T-helper 2 cell treated with Interferon-gamma antibody and Interleukin-4, amounts not matched to agents 100 ng/mL and 5 ng/mL, for 36 hours (primary cell): ENCODE results near the gene FRS3. TPM values are rescaled to one million over a fixed set of nuclear protein-coding genes. Genes with fewer than 3 reads are reported as not detected.

Experiments
- intact Hi-C: fragments of 100-400 bp; cut with micrococcal nuclease; formaldehyde crosslinking; loops from one replicate; pipeline ENCODE4 v1.15.1; 2023
- total RNA-seq: library from RNA; stranded (reverse); gene quantifications from 2 replicates; pipeline ENCODE4 v1.2.3, GENCODE V29; 2022

Gene FRS3
- total RNA-seq, 1 donor from 2014 or later, result 6.1 TPM

DNA sequence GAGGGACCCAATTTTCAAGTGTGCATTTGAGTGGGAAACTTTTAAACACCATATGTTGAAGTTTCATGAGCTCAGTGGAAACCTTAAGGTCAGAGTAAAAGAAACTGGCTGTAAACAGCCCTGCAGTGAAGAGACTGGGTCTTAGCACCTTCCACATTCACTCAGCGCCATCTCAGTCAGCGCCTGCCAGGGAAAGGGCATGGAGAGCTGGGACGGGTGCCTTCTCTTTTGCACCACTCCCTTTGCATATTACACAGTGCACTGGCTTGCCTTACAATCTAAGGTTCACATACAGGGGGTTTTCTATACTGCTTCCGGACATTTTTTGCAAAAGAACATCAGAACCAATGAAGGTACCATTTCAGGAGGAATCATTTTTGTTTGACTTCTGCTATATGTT is 12.3 kb upstream of the FRS3 start:
- intact Hi-C loops, result no loop called here

- intact Hi-C loops, result no loop called here
Observed at GRCh38 chr6:41791305-41791704, 11.6 kb upstream of the FRS3 start.

GRCh38 chr6:41790045-41790444 is 10.3 kb upstream of the FRS3 start:
- intact Hi-C loops, result no loop called here

DNA sequence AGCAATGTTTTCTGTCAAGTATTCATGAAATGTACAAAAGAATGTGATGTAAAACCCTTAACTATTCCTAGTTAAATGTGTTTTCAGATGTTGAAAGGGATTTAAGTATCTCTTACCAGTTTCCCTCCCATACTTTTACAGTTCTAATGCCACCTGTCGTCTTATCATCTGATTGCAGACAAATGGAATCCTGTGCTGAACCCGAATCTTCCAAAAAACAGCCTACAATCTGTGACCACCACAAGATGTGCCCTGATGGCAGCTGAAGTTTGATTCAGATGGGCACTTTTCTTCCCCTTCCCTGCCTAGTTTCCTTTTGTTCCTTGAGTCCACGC is 9.7 kb upstream of the FRS3 start:
- intact Hi-C loops, result loop anchor here (5.0 kb wide), 1 partner anchor 1383 kb away; the partner anchor contains the start of gene SRF

DNA sequence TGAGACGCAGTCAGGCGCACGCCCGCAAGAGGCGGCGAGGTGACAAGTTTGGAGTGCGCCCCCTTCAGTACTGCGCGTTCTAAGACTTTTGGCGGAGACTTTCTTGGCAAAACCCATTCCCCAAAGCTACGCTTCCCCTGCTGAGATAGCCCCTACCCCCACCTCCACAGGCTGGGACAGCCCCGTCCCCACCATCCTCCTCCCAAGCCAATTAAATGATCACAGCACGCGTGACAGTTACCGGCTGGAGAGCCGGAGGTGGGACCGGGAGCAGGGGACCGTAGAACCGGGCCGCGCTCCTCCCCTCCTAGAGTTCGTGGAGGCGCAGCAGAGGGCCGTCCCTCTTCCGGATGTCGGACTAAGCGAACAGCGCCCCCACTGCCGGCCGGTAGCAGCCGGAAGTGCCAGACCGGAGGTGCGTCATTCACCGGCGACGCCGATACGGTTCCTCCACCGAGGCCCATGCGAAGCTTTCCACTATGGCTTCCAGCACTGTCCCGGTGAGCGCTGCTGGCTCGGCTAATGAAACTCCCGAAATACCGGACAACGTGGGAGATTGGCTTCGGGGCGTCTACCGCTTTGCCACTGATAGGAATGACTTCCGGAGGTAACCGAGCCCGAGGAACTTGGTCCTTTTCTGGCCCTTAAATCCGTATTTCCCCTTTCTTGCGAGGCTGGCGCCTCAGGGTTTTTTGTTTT is 7.7 kb upstream of the FRS3 start, which contains the start of gene TOMM6:
TOMM6 (plus strand) TSS at position 476 of the 699 bp plus-strand sequence; CDS start at position 480, 4 bp downstream.
- intact Hi-C loops, result loop anchor here (1.0 to 5.0 kb wide), 13 partner anchors 8 to 1385 kb away; partner anchors contain the start of genes BYSL, FRS3, MED20 and MRPS10

DNA sequence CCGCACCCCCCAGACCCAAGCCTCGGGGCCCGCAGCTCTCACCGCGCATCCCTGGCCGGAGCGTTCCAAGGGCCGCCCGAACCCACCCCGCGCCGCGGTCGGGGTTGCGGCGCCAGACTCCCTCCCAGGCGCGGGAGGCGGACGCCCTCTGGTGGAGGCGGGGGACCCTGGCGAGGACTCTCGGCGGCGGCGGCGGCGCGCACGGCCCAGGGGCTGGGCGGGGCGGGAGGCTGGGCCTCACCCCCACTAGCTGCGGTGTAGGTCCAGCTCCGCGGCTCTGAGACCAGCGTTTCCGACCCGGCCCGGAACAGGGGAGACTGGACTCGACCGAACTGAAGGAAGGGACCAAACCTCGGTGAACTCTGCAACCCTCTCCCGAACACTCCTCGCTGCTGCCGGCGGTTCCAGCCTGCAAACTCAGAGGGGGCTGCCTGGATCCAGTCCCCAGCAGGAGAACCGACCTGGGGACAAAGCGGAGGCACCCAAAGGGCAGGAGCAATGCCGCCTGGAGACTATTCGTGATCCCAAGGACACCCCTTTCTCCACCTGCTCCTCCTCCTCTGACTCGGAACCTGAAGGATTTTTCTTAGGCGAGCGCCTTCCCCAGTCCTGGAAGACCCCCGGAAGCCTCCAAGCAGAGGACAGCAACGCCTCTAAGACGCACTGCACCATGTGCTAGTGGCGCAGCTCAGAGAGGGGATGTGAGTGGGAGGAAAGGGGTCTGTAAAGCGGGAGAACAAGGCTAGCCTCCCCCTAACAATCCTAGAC is 6.9 kb upstream of the FRS3 start:
- intact Hi-C loops, result loop anchor here (1.0 to 5.0 kb wide), 13 partner anchors 7 to 1386 kb away; partner anchors contain the start of genes BYSL, FRS3, MED20 and MRPS10

GRCh38 chr6:41785689-41786450 is 6.2 kb upstream of the FRS3 start:
- intact Hi-C loops, result loop anchor here (2.0 to 5.0 kb wide), 6 partner anchors 103 to 1386 kb away; partner anchors contain the start of genes NFYA, OARD1, SRF and UBR2

DNA sequence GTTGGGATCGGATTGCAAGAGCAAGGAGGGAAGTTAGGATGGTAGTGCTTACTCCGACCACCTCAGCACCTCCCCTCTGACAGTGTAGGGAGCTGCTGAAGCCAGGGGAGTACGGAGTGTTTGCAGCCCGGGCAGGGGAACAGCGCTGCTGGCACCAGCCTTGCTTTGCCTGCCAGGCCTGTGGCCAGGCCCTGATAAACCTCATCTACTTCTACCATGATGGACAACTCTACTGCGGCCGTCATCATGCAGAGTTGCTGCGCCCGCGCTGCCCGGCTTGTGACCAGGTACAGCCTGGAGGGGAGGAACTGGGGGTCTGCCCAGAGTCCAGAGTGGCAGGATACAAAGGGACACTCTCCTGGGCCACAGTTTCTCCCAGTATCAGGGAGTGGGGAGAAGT is 5.6 kb upstream of the FRS3 start:
- intact Hi-C loops, result loop anchor here (5.0 kb wide), 1 partner anchor 1387 kb away; the partner anchor contains the start of gene SRF

GRCh38 chr6:41784581-41785171 is 5.0 kb upstream of the FRS3 start:
- intact Hi-C loops, result loop anchor here (5.0 kb wide), 1 partner anchor 1388 kb away; the partner anchor contains the start of gene SRF

- intact Hi-C loops, result no loop called here
Observed at GRCh38 chr6:41783106-41783780, 3.5 kb upstream of the FRS3 start.

DNA sequence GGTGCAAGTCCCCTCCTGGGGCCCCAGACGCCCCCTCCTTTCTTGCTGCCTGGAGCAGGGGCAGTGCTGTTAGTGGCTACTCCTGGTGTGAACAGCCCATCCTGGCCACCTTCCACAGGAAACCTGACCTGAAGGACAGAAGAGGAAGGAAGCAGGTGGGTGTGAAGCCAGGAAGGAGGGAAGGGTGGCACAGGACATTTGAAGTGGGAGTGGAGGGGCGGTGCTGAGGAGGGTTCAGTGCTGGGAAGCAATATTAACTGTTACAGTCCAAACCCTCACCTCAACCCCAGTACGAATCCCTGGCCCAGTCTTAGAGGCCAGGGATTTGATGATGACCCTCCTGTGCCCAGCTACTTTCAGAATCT is 1.6 kb upstream of the FRS3 start:
- intact Hi-C loops, result no loop called here

DNA sequence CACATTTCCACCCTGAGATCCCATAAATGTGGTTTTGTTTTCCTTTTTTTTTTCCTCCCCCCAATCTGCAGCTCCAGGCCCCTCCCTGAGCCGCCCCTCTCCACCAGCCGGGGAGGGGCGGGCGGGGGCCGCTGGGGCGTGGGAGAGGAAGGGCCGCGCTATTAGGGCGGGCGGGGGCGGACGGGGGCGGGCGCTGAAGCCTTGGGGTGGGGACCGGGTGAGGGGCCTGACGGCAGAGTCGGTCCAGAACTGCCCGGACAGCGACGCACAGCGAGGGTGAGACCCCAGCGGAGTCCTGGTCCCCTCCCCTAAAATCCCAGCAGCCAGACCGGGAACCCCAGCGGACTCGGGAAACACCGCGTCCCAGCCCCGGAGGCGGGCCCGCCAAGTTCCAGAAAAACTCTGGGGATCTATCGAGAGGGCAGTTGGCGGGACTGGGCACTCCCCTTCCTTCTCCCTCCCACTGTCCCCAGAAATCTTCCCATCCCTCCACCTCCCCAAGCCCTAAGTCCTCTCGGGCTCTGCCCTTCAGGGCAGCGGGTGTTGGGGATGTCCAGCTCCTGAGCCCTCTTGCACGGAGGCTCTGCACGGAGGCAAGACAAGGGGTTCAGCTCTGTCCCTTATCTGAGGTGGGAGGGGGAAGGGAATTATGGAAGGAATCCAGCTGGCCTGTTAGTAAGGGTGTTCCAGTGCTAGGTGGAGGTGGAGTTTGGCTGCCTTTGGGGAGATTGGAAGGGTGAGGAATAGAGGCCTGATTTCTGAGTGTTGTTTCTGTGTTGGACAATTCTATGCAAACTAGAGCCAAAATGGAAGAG is 1.1 kb upstream of the FRS3 start, which contains the start of gene PRICKLE4:
PRICKLE4 (plus strand) TSS at position 232 of the 815 bp plus-strand sequence. CDS start 2,692 bp downstream, outside the sequence.
- intact Hi-C loops, result loop anchor here (1.0 kb wide), 5 partner anchors 45 to 437 kb away; partner anchors contain the start of genes MRPS10, TAF8 and TFEB

DNA sequence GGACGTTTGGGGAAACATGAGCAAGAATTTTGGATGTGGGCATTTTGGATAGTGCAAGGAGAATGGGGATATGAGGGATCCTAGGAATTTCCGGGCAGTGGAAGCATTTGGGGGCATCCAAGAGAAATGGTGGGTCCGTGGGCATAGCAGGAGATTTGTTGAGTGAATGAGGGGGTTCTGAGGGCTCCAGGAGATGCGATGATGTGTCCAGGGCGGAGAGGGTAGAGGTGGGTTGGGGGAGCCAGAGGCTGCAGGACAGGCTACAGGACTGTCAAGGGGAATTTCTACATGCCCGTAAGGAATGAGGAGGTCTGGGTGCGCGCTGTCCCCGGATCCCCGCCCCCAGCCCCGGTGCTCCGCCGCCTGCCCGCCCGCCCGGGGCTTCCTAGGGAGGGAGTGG is 364 bp downstream of the FRS3 start:
- intact Hi-C loops, result loop anchor here (1.0 kb wide), 2 partner anchors 8 to 387 kb away; partner anchors contain the start of gene TOMM6

- intact Hi-C loops, result loop anchor here (1.0 kb wide), 2 partner anchors 8 to 387 kb away; partner anchors contain the start of gene TOMM6
Observed at GRCh38 chr6:41778895-41779294, 805 bp downstream of the FRS3 start.

GRCh38 chr6:41777551-41778285 is 2.0 kb downstream of the FRS3 start:
- intact Hi-C loops, result loop anchor here (2.0 kb wide), 1 partner anchor 95 kb away; no protein-coding TSS in a partner anchor

DNA sequence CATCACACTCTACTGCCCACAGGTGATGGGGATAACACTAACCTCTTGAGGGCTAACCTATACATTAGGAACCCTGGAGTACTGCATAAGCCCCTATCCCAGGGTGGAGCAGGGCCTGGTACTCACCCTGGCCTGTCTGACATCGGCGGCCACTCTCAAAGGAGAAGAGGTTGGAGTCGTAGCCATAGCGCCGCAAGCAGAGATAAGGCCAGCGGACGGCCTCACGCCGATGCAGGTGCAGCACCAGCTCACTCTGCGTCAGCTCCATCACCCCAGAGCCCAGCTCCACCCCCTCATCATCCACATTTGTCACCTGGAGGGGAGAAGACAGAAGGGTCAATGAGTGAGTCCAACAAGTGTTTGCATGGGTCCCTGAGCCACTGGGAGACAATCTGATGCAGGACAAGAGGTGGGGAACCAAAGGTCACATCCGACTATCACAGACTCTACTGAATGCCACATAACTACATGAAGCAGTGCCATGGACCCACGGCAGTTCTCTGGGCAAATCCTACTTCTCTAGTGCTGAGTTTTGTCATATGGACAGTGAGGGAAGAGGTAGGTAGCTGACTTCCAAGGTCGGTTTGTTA is 4.3 kb downstream of the FRS3 start:
- intact Hi-C loops, result no loop called here

DNA sequence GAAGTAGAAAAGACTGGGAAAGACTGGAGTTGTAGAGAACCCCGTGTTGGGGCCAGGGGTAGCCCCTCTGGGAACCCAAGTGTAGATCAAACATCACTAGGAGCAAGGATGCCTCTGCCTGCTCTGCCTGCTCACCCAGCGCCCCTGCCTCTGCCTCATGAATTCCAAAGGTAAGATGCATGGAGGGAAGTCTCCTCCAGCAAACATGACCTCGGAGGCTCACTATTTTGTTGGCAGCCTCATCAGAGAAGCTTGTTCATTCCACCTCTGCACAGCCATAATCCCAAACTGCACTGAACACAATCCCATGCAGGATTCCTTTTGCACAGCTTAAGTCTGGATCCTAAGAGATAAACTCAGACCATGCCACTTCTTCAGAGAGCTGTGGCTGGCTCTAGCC is 4.9 kb downstream of the FRS3 start:
- intact Hi-C loops, result no loop called here
